Activated naive CD4-positive, alpha-beta T cell treated with anti-CD3 and anti-CD28 coated beads, Interleukin-2, amount 50 U/mL, for 16 hours (primary cell): ENCODE data around the gene TOP3A.
"Not testable (repeated sequence)": the region's sequence is repeated elsewhere in the genome, so short reads cannot be mapped to it uniquely, and the experiment has no call there.

ENCODE experiments used
- DNase-seq: peaks from one replicate; pipeline ENCODE4 v3.0.0-alpha.2; 2020

Gene TOP3A

DNA sequence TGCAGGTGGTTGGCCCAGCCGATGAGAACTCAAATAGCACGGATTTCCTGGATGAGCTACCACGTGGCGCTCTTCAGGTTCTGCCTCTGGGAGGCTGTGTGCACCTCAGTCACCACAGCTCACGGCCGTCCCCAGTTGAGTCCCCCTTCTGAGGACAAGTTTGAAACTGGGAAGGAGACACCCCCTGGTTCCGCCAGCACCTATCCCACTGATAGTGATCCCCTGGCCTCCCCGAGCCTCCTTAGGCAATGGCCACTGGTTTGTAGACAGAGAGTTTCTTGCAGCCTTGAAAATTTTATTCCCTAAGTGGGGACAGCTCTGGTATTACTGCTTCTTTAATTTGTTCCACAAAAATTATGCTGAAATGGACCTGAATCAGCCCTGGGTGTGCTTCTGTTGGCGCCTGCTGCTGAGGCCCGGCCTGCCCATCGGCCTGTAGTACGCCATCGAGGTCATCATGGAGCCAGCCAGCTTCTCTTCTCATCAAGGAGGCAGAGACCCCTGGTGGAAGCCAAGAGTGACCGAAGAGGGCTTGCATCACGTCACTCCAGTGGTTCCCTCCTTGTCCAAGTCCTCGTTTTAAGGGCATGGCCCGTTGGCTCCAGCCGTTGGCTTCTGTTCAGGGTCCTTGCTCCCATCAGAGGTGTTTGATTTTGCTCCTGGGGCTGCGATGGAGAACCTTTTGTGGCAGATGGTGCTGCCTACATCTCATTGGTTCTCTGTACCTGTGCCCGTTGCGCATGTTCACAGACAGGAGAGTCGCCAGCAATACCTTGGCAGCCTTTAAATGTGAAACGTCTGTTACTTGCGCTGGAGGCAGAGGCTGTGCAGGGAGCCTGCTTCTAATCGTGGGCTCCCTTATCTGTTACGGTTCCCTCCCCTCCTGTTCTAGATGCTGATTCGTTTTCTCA lies 9.6 kb upstream of the TOP3A start:
- DNase-seq: no peak

DNA sequence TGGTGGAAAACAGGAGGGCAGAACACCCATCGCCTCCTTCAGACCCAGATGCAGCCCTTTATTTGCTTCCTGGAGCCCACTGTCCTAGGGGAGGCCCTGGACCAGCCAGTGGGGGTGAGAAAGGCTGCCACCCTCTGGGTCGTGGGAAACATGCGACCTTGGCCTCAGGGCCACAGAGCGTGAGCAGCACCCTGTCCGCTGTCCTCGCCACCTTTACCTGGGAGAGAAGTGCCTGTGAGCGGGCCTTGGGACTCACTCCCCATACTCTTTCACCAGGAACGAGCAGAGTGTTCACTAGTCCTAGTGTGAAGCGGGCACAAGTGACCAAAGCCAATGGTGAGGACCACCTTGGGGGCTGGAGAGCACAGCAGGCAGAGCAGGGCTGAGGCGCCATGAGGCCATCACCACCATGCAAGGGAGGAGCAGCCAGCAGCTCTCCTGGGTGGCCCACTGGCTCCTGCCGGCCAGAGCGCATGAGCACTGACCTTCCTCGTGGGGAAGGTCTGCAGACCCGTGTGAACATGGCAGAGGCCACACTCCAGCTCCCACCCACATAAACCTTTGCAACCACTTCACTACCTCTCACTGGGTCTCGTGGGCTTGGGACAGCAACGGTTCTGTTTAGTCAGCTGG lies 8.8 kb upstream of the TOP3A start:
- DNase-seq: no peak

GRCh38 chr17:18323007-18323406 lies 8.2 kb upstream of the TOP3A start:
- no peak for DNase-seq

DNA sequence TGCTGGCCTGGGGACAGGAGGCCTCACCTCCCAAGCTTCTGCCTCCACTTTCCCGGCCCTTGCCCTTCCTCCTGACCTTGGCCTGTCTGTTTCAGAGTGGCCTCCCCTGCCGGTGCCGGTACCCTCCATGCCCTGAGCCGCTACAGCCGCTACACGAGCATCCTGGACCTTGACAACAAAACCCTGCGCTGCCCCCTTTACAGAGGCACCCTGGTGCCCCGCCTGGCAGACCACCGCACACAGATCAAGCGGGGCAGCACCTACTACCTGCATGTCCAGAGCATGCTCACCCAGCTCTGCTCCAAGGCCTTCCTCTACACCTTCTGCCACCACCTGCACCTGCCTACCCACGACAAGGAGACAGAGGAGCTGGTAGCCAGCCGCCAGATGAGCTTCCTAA lies 7.7 kb upstream of the TOP3A start:
- no peak for DNase-seq

DNA sequence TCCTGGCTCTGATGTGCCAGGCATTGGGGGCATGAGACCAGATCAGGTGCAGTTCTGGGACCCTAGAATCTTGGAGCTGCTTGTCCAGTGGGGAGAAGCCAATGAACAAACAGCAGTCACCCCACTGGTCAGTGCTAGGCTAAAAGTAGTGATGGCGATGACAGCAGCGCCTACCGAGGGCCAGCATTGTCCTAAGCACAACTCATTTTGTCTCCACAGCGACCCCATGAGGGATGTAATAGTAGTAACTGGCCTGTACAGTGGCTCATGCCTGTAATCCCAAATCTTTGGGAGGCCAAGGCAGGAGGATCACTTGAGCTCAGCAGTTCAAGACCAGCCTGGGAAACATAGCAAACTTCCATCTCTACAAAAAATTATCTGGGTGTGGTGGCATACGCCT lies 6.5 kb upstream of the TOP3A start:
- DNase-seq: no peak

DNA sequence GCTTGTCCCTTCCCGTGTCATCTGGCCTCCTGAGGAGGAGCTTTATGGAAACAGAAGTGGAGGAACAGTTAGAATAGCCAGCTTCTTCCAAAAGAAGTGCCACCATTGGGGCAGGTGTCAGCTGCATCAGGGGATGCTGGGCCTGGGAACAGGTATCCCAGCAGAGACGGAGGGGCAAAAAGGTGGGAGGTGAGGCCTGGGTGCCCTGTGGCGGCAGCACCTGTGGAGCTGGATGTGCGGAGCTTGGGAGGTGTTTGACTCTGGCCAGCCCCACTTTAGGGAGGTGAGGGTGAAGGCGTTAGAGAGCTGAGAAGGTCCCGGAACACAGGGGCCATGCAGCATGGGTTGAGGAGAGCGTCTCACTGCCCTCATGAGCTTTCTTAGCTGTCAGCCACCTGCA lies 5.5 kb upstream of the TOP3A start:
- no peak for DNase-seq

GRCh38 chr17:18319604-18320256 lies 4.9 kb upstream of the TOP3A start:
- no peak for DNase-seq

DNA sequence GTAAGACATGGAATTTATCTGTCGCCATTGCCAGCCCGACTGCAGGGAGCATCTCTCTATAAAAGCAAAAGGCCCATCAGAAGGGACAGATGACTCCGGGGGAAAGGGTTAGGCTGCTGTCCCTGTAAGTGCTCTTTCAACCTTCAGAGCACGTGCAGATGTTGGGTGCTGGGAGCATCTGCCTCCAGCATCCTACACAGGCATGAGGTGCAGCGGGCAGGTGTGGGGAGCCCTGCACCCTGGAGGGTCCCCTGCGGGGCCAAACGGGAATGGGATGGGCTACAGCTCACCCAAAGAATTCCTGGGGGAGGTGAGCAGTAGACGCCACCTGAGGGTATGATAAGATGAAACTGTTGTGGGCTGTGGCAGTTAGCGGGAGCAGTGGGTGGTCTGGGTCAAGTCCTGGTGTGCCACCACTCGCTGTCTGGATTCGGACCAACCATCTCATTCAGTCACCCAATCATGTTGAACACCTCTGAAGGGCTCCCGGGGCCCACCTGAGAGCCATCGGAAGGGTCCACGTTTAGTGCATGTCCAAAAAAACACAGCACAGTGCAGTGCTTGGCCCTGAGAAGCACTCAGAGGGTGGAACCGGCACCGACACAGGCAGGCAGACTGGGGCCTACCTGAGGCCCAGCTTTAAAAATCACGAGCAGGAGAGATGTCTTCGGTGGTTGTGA lies 4.1 kb upstream of the TOP3A start:
- no peak for DNase-seq

DNA sequence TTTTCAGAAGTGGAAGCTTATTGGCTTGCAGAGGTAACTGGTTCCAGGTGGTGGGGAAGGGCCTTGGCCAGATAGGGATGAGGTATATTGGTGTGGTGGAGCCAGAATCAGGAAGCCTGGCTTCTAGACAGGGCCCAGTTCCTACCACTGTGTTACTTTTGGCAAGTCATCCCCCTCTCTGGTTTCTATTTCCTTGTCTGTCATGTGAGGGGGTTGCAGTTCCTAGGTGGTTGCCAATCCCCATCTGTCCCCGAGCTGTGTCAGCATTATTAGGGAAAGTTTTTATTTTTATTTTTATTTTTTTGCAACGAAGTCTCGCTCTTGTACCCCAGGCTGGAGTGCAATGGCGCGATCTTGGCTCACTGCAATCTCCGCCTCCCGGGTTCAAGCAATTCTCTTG lies 3.3 kb upstream of the TOP3A start:
- no peak for DNase-seq

- DNase-seq: no peak
Observed at GRCh38 chr17:18315961-18316360, 1.2 kb upstream of the TOP3A start.

GRCh38 chr17:18315562-18315922 lies 748 bp upstream of the TOP3A start:
- no peak for DNase-seq

DNA sequence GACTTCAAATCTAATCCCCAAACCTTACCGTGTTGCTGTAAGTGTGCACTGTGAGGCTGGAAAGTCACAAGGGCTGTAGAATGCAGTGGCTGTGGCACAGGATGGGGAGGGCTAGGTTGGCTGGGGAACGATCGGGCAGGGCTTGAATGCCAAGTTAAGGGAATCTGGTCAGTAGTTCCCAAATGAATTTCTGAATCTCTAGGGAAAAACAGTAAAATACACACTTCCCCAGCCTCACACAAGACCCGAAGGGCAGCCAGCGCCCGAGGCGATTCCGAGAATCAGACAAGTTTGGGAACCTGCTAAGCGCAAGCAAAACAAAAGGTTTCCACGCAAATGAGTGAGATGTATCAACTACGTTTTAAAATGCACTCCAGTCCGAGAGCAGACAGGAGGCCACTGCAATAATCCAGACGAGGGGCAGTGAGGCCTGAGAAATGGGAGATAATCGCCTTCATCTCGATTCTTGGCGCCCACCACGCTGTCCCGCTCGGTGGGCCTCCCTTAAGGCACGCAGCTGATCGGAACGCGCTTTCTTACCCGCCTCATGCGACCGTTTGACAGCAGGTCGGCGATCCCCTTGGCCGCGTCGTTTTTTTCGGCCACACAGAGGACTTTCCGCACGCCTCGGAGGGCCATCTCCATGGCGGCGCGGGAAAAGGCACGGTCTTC lies 599 bp downstream of the TOP3A start:
- DNase-seq: no peak

- DNase-seq: no peak
Observed at GRCh38 chr17:18309202-18309601, 5.6 kb downstream of the TOP3A start.

DNA sequence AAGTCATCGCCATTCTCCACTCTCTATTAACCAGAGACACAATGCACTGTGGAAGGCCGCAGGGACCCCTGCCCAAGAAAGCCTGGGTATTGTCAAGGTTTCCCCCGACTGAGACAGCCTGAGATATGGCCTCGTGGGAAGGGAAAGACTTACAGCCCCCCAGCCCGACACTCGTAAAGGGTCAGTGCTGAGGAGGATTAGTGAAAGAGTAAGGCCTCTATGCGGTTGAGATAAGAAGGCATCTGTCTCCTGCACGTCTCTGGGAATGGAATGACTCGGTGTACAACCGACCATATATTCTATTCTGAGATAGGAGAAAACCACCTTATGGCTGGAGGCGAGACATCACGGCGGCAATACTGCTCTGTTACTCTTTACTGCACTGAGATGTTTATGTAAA lies 11.6 kb downstream of the TOP3A start:
- DNase-seq: not testable (repeated sequence)

DNA sequence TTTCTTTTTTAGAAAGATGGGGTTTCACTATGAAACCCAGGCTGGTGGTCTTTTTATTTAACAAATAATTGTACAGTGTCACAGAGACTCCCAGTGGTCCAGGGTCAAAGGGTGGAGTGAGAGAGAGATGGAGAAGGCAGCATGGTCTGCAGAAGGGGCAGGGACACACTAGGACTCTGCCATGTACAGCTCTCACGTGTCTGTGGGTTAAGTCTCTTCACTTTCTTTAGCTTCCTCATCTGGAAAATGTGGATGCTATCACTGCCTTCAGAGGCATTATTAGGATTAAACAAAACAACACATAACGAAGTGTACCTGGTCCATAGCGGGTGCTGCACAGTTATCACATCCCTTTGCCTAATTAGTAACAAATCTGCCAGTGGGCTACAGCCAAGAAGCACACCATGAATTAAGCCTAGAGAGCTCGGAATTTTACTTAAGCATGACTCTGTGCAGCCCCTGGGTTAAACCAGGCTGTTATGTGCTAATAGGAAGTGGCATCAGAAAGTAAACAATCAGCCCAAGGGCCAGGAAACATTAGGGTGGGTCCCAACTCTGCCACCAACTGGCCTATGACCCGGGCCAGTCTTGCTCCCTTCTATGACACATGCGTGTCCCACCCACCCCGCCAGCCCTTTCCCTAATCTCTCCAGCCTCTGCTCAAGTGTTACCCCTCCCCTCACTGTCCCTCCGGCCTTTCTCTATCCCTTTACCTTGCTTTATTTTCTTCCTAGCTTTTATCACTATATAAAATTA lies 13.9 kb downstream of the TOP3A start:
- no peak for DNase-seq

DNA sequence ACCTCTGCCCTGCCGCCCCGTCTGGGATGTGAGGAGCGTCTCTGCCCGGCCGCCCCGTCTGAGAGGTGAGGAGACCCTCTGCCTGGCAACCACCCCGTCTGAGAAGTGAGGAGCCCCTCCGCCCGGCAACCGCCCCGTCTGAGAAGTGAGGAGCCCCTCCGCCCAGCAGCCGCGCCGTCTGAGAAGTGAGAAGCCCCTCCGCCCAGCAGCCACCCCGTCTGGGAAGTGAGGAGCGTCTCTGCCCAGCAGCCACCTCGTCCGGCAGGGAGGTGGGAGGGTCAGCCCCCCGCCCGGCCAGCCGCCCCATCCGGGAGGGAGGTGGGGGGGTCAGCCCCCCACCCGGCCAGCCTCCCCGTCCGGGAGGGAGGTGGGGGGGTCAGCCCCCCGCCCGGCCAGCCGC lies 16.7 kb downstream of the TOP3A start:
- DNase-seq: not testable (repeated sequence)

DNA sequence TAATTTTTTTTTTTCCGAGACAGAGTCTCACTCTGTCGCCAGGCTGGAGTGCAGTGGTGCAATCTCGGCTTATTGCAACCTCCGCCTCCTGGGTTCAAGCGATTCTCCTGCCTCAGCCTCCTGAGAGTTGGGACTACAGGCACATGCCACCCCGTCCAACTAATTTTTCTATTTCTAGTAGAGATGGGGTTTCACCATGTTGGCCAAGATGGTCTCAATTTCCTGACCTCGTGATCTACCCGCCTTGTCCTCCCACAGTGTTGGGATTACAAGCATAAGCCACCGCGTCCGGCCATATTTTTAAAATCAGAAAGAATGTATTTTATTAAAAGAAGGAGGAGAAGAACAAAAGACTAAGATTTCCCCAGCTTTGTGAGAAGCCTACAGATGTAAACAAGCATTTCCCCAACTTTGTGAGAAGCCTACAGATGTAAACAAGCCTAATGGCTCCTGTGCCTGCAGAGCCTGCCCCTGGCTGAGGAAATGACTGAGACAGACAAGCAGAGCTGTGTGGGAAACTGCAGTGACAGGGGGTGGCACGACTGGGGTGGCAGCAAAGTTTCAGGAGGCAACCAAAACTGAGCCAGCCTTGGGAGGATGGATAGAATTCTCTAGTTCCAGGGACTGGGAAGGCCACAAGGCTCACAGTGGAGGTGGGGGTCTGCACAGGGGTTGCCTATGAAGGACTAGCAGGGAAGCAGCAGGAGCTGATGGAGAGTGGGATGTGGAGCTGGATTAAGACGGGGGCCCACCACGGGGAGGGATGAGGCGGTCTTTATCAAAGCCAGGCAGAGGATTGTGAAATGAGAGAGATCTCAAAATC lies 22.9 kb downstream of the TOP3A start:
- DNase-seq: no peak

DNA sequence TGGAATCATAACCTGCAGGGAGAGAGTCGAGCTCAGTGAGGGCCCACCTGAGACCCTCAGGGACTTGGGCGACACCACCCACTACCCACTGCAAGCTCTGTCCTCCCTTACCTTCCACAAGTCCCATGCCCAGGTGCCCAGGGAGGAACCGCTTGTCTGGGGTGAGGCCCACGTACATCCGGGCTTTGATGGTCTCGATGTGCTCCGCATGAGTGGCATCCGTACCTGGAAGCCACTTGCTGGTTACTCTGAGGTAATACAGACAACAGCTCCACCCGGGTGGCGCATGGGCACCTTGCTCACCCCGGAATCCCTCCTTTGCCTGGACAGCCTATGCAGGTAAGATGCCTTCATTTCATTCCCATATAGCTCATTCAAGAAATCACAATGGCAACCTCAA lies 29.5 kb downstream of the TOP3A start:
- no peak for DNase-seq

DNA sequence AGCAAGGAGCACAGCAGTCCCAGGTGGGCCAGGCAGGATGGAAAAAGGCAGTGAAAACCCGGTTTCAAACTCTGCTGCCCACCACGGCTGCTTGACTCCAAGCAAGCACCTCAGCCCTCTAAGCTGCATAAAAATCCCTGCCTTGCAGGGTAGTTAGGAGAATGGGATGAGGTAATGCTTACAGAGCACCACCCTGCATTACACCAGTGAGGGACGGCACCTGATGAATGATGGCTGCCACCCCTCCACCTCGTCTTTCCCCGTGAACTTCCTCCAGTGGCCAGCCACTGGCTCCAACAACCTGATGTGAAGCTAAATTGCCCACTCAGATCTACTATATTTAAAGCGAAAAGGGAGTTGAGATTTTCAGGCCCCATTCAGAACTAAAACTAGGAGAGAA lies 33.0 kb downstream of the TOP3A start:
- no peak for DNase-seq

- DNase-seq: no peak
Observed at GRCh38 chr17:18280766-18281371, 33.9 kb downstream of the TOP3A start.

GRCh38 chr17:18280249-18280648 lies 34.5 kb downstream of the TOP3A start:
- DNase-seq: no peak
